ENCODE results near the gene SPATA17.
"Not testable (repeated sequence)": the region's sequence is repeated elsewhere in the genome, so short reads cannot be mapped to it uniquely, and the experiment has no call there.

The SPATA17 gene

GRCh38 chr1:217674028-217674729, 43.0 kb downstream of the SPATA17 start:
- no peak for DNase-seq (ENCODE audit: low spot score)

GRCh38 chr1:217681806-217682205, 50.7 kb downstream of the SPATA17 start:
- DNase-seq (ENCODE audit: low spot score): no peak

DNA sequence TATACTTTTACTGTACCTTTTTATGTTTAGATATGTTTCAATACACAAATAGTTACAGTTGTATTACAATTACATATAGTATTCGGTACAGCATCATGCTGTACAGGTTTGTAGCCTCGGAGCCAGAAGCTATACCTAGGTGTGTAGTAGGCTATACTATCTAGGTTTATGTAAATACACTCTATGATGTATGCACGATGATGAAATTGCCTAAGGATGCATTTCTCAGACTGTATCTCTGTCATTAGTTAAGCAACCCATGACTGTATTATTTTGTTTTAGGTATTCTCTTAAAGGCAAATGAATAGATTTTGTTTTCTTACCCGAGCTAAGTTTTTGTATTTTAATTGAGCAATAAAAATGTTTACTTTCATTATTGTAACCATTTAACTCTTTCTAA, 56.4 kb downstream of the SPATA17 start:
- DNase-seq (ENCODE audit: low spot score): no peak

DNA sequence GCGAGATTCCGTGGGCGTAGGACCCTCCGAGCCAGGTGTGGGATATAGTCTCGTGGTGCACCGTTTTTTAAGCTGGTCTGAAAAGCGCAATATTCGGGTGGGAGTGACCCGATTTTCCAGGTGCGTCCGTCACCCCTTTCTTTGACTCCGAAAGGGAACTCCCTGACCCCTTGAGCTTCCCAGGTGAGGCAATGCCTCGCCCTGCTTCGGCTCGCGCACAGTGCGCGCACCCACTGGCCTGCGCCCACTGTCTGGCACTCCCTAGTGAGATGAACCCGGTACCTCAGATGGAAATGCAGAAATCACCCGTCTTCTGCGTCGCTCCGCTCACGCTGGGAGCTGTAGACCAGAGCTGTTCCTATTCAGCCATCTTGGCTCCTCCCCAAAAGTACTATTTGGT, 65.0 kb downstream of the SPATA17 start:
- not testable (repeated sequence) for DNase-seq (ENCODE audit: low spot score)

DNA sequence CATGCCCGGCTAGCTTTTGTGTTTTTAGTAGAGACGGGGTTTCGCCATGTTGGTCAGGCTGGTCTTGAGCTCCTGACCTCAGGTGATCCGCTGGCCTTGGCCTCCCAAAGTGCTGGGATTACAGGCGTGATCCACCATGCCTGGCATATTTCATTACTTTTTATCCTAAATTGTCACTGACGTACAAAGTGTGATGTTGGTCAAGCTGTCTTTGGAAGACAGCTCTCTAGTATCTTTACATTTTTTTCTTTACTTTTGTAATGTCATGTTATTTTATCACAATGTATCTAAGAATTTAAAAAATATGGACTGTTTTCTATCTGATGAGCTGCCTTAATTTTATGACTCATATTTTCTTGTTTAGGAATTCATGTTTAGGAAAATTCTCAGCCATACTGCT, 72.2 kb downstream of the SPATA17 start:
- DNase-seq (ENCODE audit: low spot score): no peak

DNA sequence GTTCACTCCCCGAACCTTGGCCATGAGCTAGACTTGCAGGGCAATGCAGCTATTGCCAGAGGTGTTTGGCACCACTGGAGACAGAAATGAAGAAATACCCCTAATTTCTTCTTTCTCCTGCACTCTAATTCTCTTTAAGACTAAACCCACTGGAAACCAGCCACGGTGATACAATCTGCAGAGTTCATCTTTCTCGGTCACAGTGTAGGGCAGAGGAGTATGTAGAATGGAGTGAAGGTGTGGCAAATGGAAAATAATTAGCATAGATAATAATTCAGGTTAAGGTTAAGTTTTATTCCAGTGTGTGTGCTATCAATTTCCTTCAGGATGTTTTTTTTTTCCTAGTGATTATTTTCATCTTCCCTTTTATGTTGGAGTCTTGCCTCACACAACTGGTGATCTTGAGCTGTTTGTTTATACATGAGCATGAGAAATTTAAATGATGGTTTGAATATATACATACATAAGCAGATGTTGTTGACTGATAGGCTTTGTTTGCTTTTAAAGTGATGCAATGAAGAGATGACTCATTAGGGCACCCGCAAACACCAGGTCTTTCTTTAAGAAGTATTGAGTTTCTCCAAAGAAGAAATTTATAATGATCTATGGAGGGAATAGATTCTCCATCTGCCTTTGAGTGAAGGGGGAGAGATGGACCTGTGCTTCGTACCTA, 81.9 kb downstream of the SPATA17 start:
- DNase-seq (ENCODE audit: low spot score): peak; percentile 50

- DNase-seq (ENCODE audit: low spot score): no peak
Observed at GRCh38 chr1:217715681-217716080, 84.5 kb downstream of the SPATA17 start.

- no peak for DNase-seq (ENCODE audit: low spot score)
Observed at GRCh38 chr1:217717959-217718358, 86.8 kb downstream of the SPATA17 start.

- DNase-seq (ENCODE audit: low spot score): peak; percentile 43
Observed at GRCh38 chr1:217718873-217719272, 87.7 kb downstream of the SPATA17 start.

DNA sequence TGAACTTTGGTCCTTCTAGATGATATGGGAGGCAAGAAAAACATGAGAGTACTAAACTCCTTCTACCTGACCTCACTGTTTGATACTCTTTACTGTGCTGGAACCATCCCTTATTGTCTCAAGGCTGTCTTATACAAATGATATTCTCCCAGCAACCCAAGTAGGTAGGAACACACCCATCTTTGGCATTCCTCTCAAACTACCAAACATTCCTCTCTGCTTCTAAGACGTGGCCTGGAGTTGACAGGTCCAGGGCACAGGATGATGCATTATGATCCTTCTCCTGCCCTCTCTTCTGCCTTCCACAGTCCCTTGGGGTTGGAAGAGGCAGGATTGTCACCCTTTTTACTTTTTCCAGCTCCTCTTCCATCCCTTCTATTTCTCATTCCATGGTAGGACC, 90.5 kb downstream of the SPATA17 start:
- no peak for DNase-seq (ENCODE audit: low spot score)

DNA sequence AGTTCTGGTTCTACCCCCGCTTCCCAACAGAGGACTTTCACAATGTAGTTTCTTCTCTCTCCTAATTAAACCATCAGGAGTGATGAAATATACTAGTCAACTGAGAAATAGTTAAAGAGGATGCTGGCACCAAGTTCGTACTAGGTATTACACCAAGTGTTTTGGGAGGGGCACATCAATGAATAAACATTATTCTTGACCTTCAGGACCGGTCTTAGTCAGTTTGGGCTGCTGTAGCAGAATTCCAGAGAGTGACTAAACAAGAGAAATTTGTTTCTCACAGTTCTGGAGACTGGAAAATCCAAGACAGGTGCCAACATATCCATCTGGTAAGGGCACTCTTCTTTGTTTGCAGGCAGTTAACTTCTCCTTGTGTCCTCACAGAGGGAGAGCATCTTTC, 103.8 kb downstream of the SPATA17 start:
- no peak for DNase-seq (ENCODE audit: low spot score)

GRCh38 chr1:217747156-217747769, 116.1 kb downstream of the SPATA17 start:
- peak; percentile 48 for DNase-seq (ENCODE audit: low spot score)

DNA sequence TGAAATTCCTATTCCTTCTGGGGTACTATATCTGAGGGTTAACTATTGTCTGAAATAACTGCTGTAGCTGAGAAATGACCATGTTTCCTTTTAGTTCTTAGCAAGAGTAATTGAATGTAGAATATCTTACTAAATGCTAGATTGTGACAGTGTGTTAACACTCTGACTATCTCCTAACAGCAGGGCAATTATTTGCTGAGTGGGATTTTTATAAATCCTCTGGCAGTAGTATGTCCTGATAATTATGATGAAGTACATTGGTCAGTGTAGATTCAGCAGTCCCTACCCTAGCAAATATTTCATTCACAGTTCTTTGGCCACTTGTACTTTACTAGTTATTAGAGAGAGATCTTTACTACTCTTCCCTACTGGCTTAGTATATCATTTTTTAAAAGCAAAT, 138.6 kb downstream of the SPATA17 start:
- DNase-seq (ENCODE audit: low spot score): no peak

- no peak for DNase-seq (ENCODE audit: low spot score)
Observed at GRCh38 chr1:217770918-217771317, 139.8 kb downstream of the SPATA17 start.

DNA sequence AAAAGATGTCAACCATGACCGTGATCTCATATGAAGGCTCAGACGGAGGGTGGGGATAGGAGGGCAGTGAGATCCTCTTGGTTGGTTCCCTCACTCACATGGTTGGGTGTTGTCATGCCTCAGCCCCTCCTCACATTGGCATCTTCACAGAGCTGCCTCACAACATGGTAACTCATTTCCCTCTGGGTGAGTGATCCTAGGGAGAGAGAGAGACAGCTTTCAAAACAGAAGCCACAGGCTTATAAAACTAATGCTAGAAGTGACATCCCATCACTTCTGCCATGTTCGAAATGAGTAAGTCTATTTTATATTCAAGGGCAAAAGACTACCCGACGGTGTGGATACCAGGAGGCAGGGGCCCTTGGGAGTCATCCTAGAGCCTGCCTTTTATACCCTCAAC, 145.5 kb downstream of the SPATA17 start:
- DNase-seq (ENCODE audit: low spot score): no peak

DNA sequence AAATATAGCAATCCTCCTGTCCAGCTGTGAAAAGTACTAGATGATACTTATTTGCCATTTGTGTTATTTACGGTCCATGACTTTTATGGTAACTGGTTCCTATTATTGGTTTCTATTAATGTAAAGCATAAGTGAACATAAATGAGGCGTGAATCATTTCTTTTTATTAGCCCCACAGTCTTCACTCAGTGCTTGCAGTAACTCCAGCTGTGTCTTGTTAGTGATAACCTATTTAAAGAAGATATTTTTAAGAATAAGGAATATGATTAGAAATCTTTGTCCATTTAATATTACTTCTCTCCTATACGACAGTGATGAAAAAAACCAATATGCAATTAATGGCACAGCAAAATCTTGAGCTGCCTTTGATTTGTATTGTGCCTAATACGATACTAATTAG, 149.9 kb downstream of the SPATA17 start:
- no peak for DNase-seq (ENCODE audit: low spot score)

GRCh38 chr1:217791091-217791490, 159.9 kb downstream of the SPATA17 start:
- no peak for DNase-seq (ENCODE audit: low spot score)

DNA sequence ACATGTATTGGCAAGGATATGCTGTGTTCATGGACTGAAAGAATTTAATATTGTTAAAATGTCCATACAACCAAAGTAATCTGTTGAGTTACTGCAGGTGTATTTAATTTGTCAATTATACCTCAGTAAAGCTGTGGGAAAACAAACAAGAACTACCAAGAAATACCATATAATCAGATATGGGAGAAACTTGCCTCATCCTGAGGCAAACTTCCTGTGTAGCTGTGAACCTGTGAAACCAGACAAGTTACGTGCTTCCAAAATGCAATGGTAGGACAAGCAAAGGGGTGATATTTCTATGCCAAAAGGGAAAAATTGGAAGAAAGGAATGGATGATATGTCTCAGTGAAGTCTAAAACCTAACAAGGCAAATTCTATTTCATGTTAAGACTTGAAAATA, 174.6 kb downstream of the SPATA17 start:
- DNase-seq (ENCODE audit: low spot score): no peak

DNA sequence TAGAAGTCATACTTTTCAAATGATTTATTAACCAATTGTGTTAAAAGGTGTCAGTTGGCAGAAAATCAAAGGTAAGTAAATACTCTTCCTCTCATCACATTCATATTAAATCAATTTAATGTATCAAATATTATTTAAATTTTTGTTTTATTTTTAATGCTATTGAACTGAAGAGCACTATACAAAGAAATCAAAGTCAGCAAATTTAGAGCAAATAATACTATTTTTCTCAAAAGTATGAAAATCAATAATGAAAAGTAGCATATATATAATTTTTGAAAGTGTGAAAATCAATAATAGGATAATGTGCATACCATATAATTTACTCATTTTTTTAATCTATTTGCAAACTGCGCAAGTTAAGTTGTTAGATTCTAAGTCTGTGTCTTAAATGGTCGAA, 181.0 kb downstream of the SPATA17 start:
- DNase-seq (ENCODE audit: low spot score): no peak

GRCh38 chr1:217813031-217813430, 181.9 kb downstream of the SPATA17 start:
- DNase-seq (ENCODE audit: low spot score): no peak

GRCh38 chr1:217837691-217838090, 206.5 kb downstream of the SPATA17 start:
- no peak for DNase-seq (ENCODE audit: low spot score)

DNA sequence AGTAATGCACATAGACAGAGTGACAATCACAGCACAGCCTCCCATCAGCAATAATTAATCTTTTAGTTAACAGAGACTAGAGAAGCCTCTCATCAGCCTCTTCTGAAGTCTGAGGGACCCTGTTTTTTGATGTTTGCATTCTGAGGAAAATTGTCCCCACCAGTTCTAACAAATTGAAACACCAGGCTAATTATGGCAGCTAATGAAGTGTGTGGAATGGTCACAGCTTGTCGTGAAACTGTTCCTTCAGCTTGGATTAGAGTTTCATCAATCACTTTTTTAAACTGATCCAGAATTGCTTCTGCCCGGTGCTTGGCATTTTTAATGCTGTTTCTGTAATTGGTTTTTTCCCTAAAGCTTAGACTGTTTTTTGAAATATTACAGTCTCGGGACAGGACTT, 208.0 kb downstream of the SPATA17 start:
- DNase-seq (ENCODE audit: low spot score): no peak

- no peak for DNase-seq (ENCODE audit: low spot score)
Observed at GRCh38 chr1:217846733-217847132, 215.6 kb downstream of the SPATA17 start.

DNA sequence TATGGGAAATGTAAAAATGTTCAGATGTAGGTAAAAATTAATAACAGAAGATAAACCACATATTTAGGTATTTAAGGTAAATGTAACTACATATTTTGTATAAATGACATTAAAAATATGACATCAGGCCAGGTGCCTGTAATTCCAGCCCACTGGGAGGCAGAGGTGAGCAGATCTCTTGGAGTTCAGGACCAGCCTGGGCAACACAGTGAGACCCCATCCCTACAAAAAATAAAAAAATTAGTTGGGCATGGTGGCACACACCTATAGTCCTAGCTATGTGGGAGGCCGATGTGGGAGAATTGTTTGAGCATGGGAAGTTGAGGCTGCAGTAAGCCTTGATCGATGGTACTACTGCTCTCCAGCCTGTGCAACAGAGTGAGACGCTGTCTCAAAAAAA, 216.5 kb downstream of the SPATA17 start:
- no peak for DNase-seq (ENCODE audit: low spot score)

All from COLO829 (cell line).